PC-3 (cell line): ENCODE data around the gene ISCU. TPM values are rescaled to one million over a fixed set of nuclear protein-coding genes. Genes with fewer than 3 reads are reported as not detected.

ENCODE experiments used
- ATAC-seq: fragments of 200-7000 bp; cut with Tn5 transposase; 2 replicates; pipeline ENCODE4 v1.9.1; 2020; ENCODE audit warnings: mild to moderate bottlenecking, moderate library complexity
- BruUV-seq: library from RNA; stranded (reverse); fragments of 400-500 nt; replicated peaks from 2 replicates; lab custom pipeline; 2021; lab: Mats Ljungman, UMichigan
- CTCF ChIA-PET: fragments of 300-600 bp; sonication (Branson Sonifier 250); formaldehyde crosslinking; loops from one replicate; lab custom pipeline; 2022; ENCODE audit warnings: antibody characterized with exemption; lab: Charles Lee
- POLR2A ChIA-PET: fragments of 300-600 bp; sonication (Branson Sonifier 250); formaldehyde crosslinking; loops from one replicate; lab custom pipeline; 2022; ENCODE audit warnings: antibody characterized with exemption; ENCODE audit not compliant: unreplicated experiment; lab: Charles Lee
- DNase-seq: peaks from one replicate; pipeline ENCODE4 v3.0.0-alpha.2; 2015
- H2AFZ ChIP-seq: fragments of 300-600 bp; sonication (generic); 2 replicates; pipeline ENCODE4 v1.6.0; 2016; ENCODE audit warnings: antibody characterized with exemption, low read length
- H3F3A ChIP-seq: fragments of 300-600 bp; sonication (generic); one replicate; pipeline ENCODE4 v1.6.0; 2017; ENCODE audit warnings: antibody characterized with exemption, low read length, control low read depth, mild to moderate bottlenecking; ENCODE audit not compliant: unreplicated experiment
- H3K27ac ChIP-seq: fragments of 300-600 bp; sonication (generic); 2 replicates; pipeline ENCODE4 v1.5.1; 2016; ENCODE audit warnings: mild to moderate bottlenecking, low read length
- H3K27me3 ChIP-seq: fragments of 300-600 bp; sonication (generic); 2 replicates; pipeline ENCODE4 v1.6.1; 2016; ENCODE audit warnings: low read length, mixed read lengths
- H3K36me3 ChIP-seq: fragments of 300-600 bp; sonication (generic); 2 replicates; pipeline ENCODE4 v1.6.1; 2016; ENCODE audit warnings: low read depth, mixed run types, low read length, mixed read lengths
- H3K4me1 ChIP-seq: fragments of 300-600 bp; sonication (generic); 2 replicates; pipeline ENCODE4 v1.5.1; 2016; ENCODE audit warnings: low read length; ENCODE audit not compliant: insufficient read depth
- H3K4me2 ChIP-seq: fragments of 300-600 bp; sonication (generic); 2 replicates; pipeline ENCODE4 v1.6.0; 2016; ENCODE audit warnings: low read length
- H3K4me3 ChIP-seq: fragments of 300-600 bp; sonication (generic); 2 replicates; pipeline ENCODE4 v1.5.1; 2016; ENCODE audit warnings: mild to moderate bottlenecking, low read length, mixed read lengths
- H3K79me2 ChIP-seq: fragments of 300-600 bp; sonication (generic); 2 replicates; pipeline ENCODE4 v1.6.1; 2017; ENCODE audit warnings: low read length, mixed read lengths
- H3K9ac ChIP-seq: fragments of 300-600 bp; sonication (generic); 2 replicates; pipeline ENCODE4 v1.6.0; 2016; ENCODE audit warnings: mild to moderate bottlenecking, low read length
- H3K9me2 ChIP-seq: fragments of 300-600 bp; sonication (generic); replicated peaks from 2 replicates; pipeline ENCODE4 v1.6.1; 2016; ENCODE audit warnings: mixed run types, low read length, mixed read lengths
- H3K9me3 ChIP-seq: fragments of 300-600 bp; sonication (generic); 2 replicates; pipeline ENCODE4 v1.6.1; 2016; ENCODE audit warnings: low read length, mixed read lengths
- H4K20me1 ChIP-seq: fragments of 300-600 bp; sonication (generic); 2 replicates; pipeline ENCODE4 v1.6.1; 2016; ENCODE audit warnings: low read length, mixed read lengths
- EZH2 ChIP-seq: fragments of 300-600 bp; sonication (generic); IDR thresholded peaks from one replicate; pipeline ENCODE4 v1.6.1; 2017; ENCODE audit warnings: antibody characterized with exemption, mild to moderate bottlenecking, low read length; ENCODE audit not compliant: unreplicated experiment
- EZH2phosphoT487 ChIP-seq: fragments of 300-600 bp; sonication (generic); IDR thresholded peaks from 2 replicates; pipeline ENCODE4 v1.6.1; 2018; ENCODE audit warnings: mild to moderate bottlenecking, antibody characterized with exemption, low read length, borderline replicate concordance
- intact Hi-C: fragments of 100-400 bp; cut with micrococcal nuclease; formaldehyde crosslinking; loops from 2 replicates; pipeline ENCODE4 v1.9.0; 2023
- total RNA-seq: library from RNA; depleted of rRNA; stranded (reverse); fragments of >200 nt; gene quantifications from 2 replicates; pipeline ENCODE4 v1.2.3, GENCODE V29; 2014
- TF ChIP-seq, protein P1 (sequence below): fragments of 300-600 bp; sonication (generic); conservative IDR thresholded peaks from 2 replicates; pipeline ENCODE4 v1.5.1; 2017; ENCODE audit warnings: antibody characterized with exemption, low read depth, mild to moderate bottlenecking, low read length

Gene ISCU
- total RNA-seq, 1 experiment from 2014 or later = 181 TPM

GRCh38 chr12:108516511-108517275, 45.7 kb upstream of the ISCU start:
- Histone ChIP-seq H2AFZ (no peak overlapping the region), H3K4me3 (peak overlapping the region; percentile 90), H3K27me3 (no peaks in the 10 kb centered on the region), H3K9ac (no peak overlapping the region), H3K36me3 (peaks cover 38% of the 10 kb centered on the region), H3K4me1 (peaks cover 9% of the 10 kb centered on the region; the same call in 1 of the 2 replicates), H3K27ac (no peak overlapping the region), H3F3A (no peaks in the 10 kb centered on the region), H3K9me3 (no peaks in the 10 kb centered on the region), H3K9me2 (no peaks in the 10 kb centered on the region), H3K4me2 (peak overlapping the region; percentile 98), H4K20me1 (peaks cover 8% of the 10 kb centered on the region; the same call in 1 of the 2 replicates), H3K79me2 (peaks cover 11% of the 10 kb centered on the region)
- BruUV-seq = no TSS peak
- DNase-seq (peak; percentile 25), ATAC-seq (no peak)
- intact Hi-C loops = loop anchor here (10.0 kb wide), 2 partner anchors 772 to 832 kb away; partner anchors contain the start of gene PWP1
- TF ChIP-seq EZH2phosphoT487 = no peak
- TF ChIP-seq, protein P1, sequence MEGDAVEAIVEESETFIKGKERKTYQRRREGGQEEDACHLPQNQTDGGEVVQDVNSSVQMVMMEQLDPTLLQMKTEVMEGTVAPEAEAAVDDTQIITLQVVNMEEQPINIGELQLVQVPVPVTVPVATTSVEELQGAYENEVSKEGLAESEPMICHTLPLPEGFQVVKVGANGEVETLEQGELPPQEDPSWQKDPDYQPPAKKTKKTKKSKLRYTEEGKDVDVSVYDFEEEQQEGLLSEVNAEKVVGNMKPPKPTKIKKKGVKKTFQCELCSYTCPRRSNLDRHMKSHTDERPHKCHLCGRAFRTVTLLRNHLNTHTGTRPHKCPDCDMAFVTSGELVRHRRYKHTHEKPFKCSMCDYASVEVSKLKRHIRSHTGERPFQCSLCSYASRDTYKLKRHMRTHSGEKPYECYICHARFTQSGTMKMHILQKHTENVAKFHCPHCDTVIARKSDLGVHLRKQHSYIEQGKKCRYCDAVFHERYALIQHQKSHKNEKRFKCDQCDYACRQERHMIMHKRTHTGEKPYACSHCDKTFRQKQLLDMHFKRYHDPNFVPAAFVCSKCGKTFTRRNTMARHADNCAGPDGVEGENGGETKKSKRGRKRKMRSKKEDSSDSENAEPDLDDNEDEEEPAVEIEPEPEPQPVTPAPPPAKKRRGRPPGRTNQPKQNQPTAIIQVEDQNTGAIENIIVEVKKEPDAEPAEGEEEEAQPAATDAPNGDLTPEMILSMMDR = peak; percentile 36; the same call in 1 of the 2 replicates
- ChIA-PET CTCF (interaction anchor here (0.6 kb wide), 1 partner anchor 841 kb away, joined by 6 read pairs; no protein-coding TSS in a partner anchor), POLR2A (interaction anchor here (0.6 kb wide), 1 partner anchor 525 kb away, joined by 3 read pairs; no protein-coding TSS in a partner anchor)

DNA sequence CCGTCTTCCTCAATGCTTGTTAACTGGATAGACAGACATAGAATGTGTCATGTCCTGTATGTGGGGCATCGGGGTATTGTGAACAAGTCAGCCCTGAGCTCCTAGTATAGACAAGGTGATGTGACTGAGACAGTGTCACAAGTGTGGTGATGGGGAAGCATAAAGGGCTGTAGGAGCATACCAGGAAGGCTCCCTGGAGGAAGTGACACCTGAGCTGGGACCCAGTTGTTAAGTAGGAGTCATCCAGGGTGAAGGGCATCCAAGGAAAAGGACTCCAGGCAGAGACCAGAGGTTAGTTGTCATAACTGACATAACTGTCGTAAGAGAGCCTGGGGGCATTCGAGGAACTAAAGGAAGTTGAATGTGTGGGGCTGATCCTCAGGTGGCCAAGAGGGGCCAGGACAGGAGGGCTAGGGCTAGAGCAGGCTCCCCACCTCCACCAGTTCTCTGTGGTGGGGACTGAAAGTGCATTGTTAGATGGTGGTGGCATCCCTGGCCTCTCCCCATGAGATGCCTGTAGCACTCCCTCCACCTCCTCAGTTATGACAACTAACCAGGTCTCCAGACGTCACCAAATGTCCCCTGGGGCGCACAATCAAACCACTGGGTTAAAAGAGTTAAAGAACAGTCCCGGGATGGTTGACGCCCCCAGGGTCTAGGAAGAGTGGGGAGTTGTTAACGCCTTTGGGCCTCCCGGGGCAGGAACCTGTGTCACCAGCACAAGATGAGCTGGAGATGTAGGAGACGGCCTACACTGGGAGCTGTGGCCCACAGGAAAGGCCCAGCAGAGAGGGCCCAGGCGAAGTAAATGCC, 44.9 kb upstream of the ISCU start:
- Histone ChIP-seq H3K9ac (no peak overlapping the region), H3K9me3 (no peaks in the 10 kb centered on the region), H3K36me3 (peaks cover 46% of the 10 kb centered on the region), H3K27ac (no peak overlapping the region), H4K20me1 (peaks cover 8% of the 10 kb centered on the region; the same call in 1 of the 2 replicates), H3K27me3 (no peaks in the 10 kb centered on the region), H3K4me2 (no peak overlapping the region), H3K4me3 (no peak overlapping the region), H3K9me2 (no peaks in the 10 kb centered on the region), H2AFZ (no peak overlapping the region), H3K4me1 (peaks cover 7% of the 10 kb centered on the region; the same call in 1 of the 2 replicates), H3F3A (no peaks in the 10 kb centered on the region), H3K79me2 (peaks cover 11% of the 10 kb centered on the region)
- intact Hi-C loops = loop anchor here (10.0 kb wide), 2 partner anchors 773 to 833 kb away; partner anchors contain the start of gene PWP1
- DNase-seq = no peak
- ChIA-PET CTCF (no interaction called here), POLR2A (interaction anchor here (0.6 kb wide), 1 partner anchor 526 kb away, joined by 3 read pairs; no protein-coding TSS in a partner anchor)
- no TSS peak for BruUV-seq
- TF ChIP-seq, protein P1 = no peak
- TF ChIP-seq EZH2phosphoT487 (no peak), EZH2 (no peak)
- ATAC-seq = no peak
